OCI-LY1 (cell line): ENCODE measurements around the gene SMYD3.

Source experiments
- H2AFZ ChIP-seq: fragments of 200-600 bp; sonication (generic), shearing (Covaris generic); 2 replicates; pipeline ENCODE4 v1.6.0; 2014; ENCODE audit warnings: antibody characterized with exemption, mild to moderate bottlenecking, low read length
- H3F3A ChIP-seq: fragments of 200-600 bp; sonication (generic), shearing (Covaris generic); 2 replicates; pipeline ENCODE4 v1.6.0; 2014; ENCODE audit warnings: mild to moderate bottlenecking, antibody characterized with exemption, low read length, moderate library complexity; ENCODE audit not compliant: insufficient read depth
- H3K27ac ChIP-seq: fragments of 200-600 bp; sonication (generic); 2 replicates; pipeline ENCODE4 v1.5.1; 2014; ENCODE audit warnings: low read length, mixed run types, mild to moderate bottlenecking, low read depth; ENCODE audit not compliant: poor library complexity, severe bottlenecking
- H3K27me3 ChIP-seq: fragments of 200-600 bp; sonication (generic); 2 replicates; pipeline ENCODE4 v1.6.0; 2014; ENCODE audit warnings: antibody characterized with exemption, mild to moderate bottlenecking, low read length, moderate library complexity; ENCODE audit not compliant: insufficient read depth
- H3K36me3 ChIP-seq: fragments of 200-600 bp; sonication (generic); 2 replicates; pipeline ENCODE4 v1.6.1; 2014; ENCODE audit warnings: mild to moderate bottlenecking, antibody characterized with exemption, low read length, moderate library complexity, mixed read lengths; ENCODE audit not compliant: insufficient read depth
- H3K4me1 ChIP-seq: fragments of 200-600 bp; sonication (generic); 2 replicates; pipeline ENCODE4 v1.5.1; 2014; ENCODE audit warnings: mild to moderate bottlenecking, low read length, moderate library complexity; ENCODE audit not compliant: insufficient read depth, severe bottlenecking
- H3K4me2 ChIP-seq: fragments of 200-600 bp; sonication (generic), shearing (Covaris generic); 2 replicates; pipeline ENCODE4 v1.6.1; 2014; ENCODE audit warnings: low read length
- H3K4me3 ChIP-seq: fragments of 200-600 bp; sonication (generic); 2 replicates; pipeline ENCODE4 v1.5.1; 2014; ENCODE audit warnings: low read length, low read depth, mild to moderate bottlenecking, mixed read lengths; ENCODE audit not compliant: poor library complexity, severe bottlenecking
- H3K79me2 ChIP-seq: fragments of 200-600 bp; shearing (Covaris generic); 2 replicates; pipeline ENCODE4 v1.6.1; 2016; ENCODE audit warnings: mixed run types, low read length, mixed read lengths; ENCODE audit not compliant: insufficient read depth
- H3K9ac ChIP-seq: fragments of 200-600 bp; sonication (generic), shearing (Covaris generic); 2 replicates; pipeline ENCODE4 v1.6.1; 2014; ENCODE audit warnings: mild to moderate bottlenecking, low read length, mixed read lengths
- H3K9me2 ChIP-seq: fragments of 200-600 bp; sonication (generic), shearing (Covaris generic); 2 replicates; pipeline ENCODE4 v1.6.1; 2014; ENCODE audit warnings: low read depth, mild to moderate bottlenecking, low read length, mixed read lengths
- H3K9me3 ChIP-seq: fragments of 200-600 bp; shearing (Covaris generic); 2 replicates; pipeline ENCODE4 v1.6.1; 2014; ENCODE audit warnings: low read length, mixed read lengths
- H4K20me1 ChIP-seq: fragments of 200-600 bp; sonication (generic), shearing (Covaris generic); 2 replicates; pipeline ENCODE4 v1.6.0; 2016; ENCODE audit warnings: mild to moderate bottlenecking, low read length; ENCODE audit not compliant: insufficient read depth
- EZH2 ChIP-seq: fragments of 200-600 bp; sonication (generic), shearing (Covaris generic); IDR thresholded peaks from 2 replicates; pipeline ENCODE4 v1.8.0; 2017; ENCODE audit warnings: borderline replicate concordance, mixed run types, mild to moderate bottlenecking, antibody characterized with exemption, low read length, moderate library complexity, mixed read lengths
- TF ChIP-seq, protein P1 (sequence below): fragments of 200-600 bp; sonication (generic), shearing (Covaris generic); IDR thresholded peaks from 2 replicates; pipeline ENCODE4 v1.5.1; 2017; ENCODE audit warnings: mild to moderate bottlenecking, antibody characterized with exemption, low read length, moderate library complexity, mixed read lengths

SMYD3 gene

DNA sequence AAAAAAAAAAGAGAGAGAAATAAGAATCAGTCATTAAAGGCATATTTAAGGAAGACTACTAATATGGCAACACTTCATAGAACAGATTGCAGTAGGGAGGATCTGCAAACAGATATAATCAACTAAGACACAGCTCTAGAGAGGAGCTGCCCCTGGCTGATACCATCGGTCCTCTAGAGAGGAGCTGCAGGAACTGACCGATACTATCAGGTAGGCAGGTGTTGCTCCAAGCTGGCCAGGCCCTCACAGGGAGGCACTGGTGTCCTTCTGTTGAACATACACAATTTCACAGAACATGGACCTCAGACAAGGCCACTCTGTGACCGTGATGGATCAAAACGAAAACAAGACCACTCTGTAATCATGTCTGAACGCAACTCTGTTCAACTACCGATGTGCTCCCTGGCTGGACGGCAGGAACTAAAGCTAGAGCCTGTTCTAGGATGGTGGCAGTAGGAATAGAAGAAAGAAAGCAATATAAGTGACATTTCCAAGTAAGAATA is 15.5 kb downstream of the SMYD3 start:
- H3K4me1 ChIP-seq, result no peaks in the 10 kb centered on the region
- no peaks in the 10 kb centered on the region for H3K36me3 ChIP-seq
- H3K9me2 ChIP-seq, result no peaks in the 10 kb centered on the region
- no peaks in the 10 kb centered on the region for H4K20me1 ChIP-seq
- TF ChIP-seq EZH2, result no peak
- TF ChIP-seq, protein P1, sequence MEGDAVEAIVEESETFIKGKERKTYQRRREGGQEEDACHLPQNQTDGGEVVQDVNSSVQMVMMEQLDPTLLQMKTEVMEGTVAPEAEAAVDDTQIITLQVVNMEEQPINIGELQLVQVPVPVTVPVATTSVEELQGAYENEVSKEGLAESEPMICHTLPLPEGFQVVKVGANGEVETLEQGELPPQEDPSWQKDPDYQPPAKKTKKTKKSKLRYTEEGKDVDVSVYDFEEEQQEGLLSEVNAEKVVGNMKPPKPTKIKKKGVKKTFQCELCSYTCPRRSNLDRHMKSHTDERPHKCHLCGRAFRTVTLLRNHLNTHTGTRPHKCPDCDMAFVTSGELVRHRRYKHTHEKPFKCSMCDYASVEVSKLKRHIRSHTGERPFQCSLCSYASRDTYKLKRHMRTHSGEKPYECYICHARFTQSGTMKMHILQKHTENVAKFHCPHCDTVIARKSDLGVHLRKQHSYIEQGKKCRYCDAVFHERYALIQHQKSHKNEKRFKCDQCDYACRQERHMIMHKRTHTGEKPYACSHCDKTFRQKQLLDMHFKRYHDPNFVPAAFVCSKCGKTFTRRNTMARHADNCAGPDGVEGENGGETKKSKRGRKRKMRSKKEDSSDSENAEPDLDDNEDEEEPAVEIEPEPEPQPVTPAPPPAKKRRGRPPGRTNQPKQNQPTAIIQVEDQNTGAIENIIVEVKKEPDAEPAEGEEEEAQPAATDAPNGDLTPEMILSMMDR, result no peak
- no peak overlapping the region for H3K4me2 ChIP-seq
- H3K9ac ChIP-seq, result no peak overlapping the region
- no peaks in the 10 kb centered on the region for H3K9me3 ChIP-seq
- no peak overlapping the region for H3K4me3 ChIP-seq
- H2AFZ ChIP-seq, result no peak overlapping the region
- no peaks in the 10 kb centered on the region for H3K27me3 ChIP-seq
- H3K27ac ChIP-seq, result no peak overlapping the region
- H3K79me2 ChIP-seq, result peaks cover 43% of the 10 kb centered on the region
- no peaks in the 10 kb centered on the region for H3F3A ChIP-seq

DNA sequence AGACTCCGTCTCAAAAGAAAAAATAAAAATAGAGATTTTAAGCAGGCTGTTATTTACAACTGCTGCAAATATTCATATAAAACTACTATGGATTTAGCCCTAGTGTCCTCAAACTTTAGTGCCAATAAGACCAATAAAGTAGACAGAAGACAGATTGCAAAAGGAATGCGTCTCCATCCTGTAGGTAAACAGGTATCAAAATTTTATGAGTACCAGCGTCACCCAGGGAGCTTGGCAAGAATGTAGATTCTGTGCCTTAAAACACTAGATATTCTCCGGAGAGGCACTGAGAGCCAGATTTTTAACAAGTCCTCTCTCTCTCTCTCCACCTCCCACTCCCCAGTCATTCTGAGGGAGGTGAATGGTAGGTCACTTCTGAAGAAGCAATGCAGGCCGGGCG is 18.4 kb downstream of the SMYD3 start:
- H3K79me2 ChIP-seq, result peaks cover 28% of the 10 kb centered on the region
- H3K9ac ChIP-seq, result no peak overlapping the region
- H3K36me3 ChIP-seq, result no peaks in the 10 kb centered on the region
- no peaks in the 10 kb centered on the region for H3K9me3 ChIP-seq
- no peaks in the 10 kb centered on the region for H3K9me2 ChIP-seq
- H4K20me1 ChIP-seq, result no peaks in the 10 kb centered on the region
- no peaks in the 10 kb centered on the region for H3F3A ChIP-seq
- H3K27me3 ChIP-seq, result no peaks in the 10 kb centered on the region
- TF ChIP-seq EZH2, result no peak
- TF ChIP-seq, protein P1, result no peak
- peaks cover 1% of the 10 kb centered on the region for H3K4me1 ChIP-seq
- H3K27ac ChIP-seq, result no peak overlapping the region
- no peak overlapping the region for H2AFZ ChIP-seq
- H3K4me2 ChIP-seq, result no peak overlapping the region
- H3K4me3 ChIP-seq, result no peak overlapping the region

DNA sequence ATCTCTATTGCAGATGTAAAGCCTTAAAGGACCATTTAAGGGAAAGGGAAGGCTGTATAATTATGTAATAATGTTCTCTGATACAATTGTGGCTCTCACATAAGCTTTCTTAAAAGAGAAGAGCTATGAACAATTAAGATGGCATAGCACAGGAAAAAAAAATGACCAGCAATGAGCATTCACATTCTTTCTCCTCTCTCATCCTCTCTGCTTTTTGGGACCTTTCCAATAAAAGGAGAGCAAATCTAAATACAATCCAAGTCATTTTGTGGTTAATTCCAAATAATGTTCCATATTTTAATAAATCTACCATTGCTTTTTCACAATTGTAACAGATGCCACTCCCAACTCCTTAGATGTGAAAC is 23.5 kb downstream of the SMYD3 start:
- no peaks in the 10 kb centered on the region for H3K9me3 ChIP-seq
- no peaks in the 10 kb centered on the region for H3K9me2 ChIP-seq
- no peaks in the 10 kb centered on the region; the same call in 1 of the 2 replicates for H3K36me3 ChIP-seq
- peak overlapping the region; percentile 2; the same call in 1 of the 2 replicates for H3K4me2 ChIP-seq
- H3F3A ChIP-seq, result no peaks in the 10 kb centered on the region
- no peak for TF ChIP-seq EZH2
- TF ChIP-seq, protein P1, result no peak
- peaks cover 10% of the 10 kb centered on the region for H3K4me1 ChIP-seq
- H2AFZ ChIP-seq, result no peak overlapping the region
- H3K79me2 ChIP-seq, result peaks cover 24% of the 10 kb centered on the region
- H3K9ac ChIP-seq, result no peak overlapping the region
- H3K4me3 ChIP-seq, result no peak overlapping the region
- H3K27ac ChIP-seq, result no peak overlapping the region
- H4K20me1 ChIP-seq, result no peaks in the 10 kb centered on the region
- H3K27me3 ChIP-seq, result no peaks in the 10 kb centered on the region
